ENCODE measurements around the gene KCNK18.

GRCh38 chr10:117257721-117258120 lies 60.4 kb downstream of the KCNK18 start:
- TF ChIP-seq EZH2 (IDR thresholded peaks at IDR 0.05; ENCODE audit: borderline replicate concordance, low read depth, low read length, severe bottlenecking), result no peak
- no peak for TF ChIP-seq CTCF (IDR thresholded peaks at IDR 0.05; ENCODE audit: extremely low read depth in 1 of 2, insufficient read depth in 1 of 2, low read depth in 1 of 2, low read length in 2 of 2)
- TF ChIP-seq POLR2A (IDR thresholded peaks at IDR 0.05; ENCODE audit: low read depth, low read length), result no peak
- TF ChIP-seq POLR2AphosphoS5 (IDR thresholded peaks at IDR 0.05; ENCODE audit: insufficient read depth, low read depth, low read length), result no peak
- TF ChIP-seq FOS (IDR thresholded peaks at IDR 0.05; ENCODE audit: borderline replicate concordance, insufficient read depth, low read length), result no peak
- no peak for TF ChIP-seq JUN (IDR thresholded peaks at IDR 0.05; ENCODE audit: borderline replicate concordance, insufficient read depth, insufficient read length, low read depth)
- TF ChIP-seq GATA2 (IDR thresholded peaks at IDR 0.05; ENCODE audit: insufficient read depth, insufficient read length, low read depth, low read length), result no peak
- TF ChIP-seq MYC (IDR thresholded peaks at IDR 0.05; ENCODE audit: low read depth, low read length), result no peak
- TF ChIP-seq MAX (IDR thresholded peaks at IDR 0.05; ENCODE audit: insufficient read depth, insufficient read length), result no peak
